Loucy (cell line): ENCODE data around the gene BCAN.

Source experiments
- CTCF ChIP-seq: fragments of 200-600 bp; sonication (generic); conservative IDR thresholded peaks from 2 replicates; pipeline ENCODE4 v1.5.1; 2014; ENCODE audit warnings: mild to moderate bottlenecking, antibody characterized with exemption, low read length
- EZH2phosphoT487 ChIP-seq: fragments of 200-600 bp; IDR thresholded peaks from 2 replicates; pipeline ENCODE4 v1.6.1; 2018; ENCODE audit warnings: antibody characterized with exemption, mild to moderate bottlenecking, moderate library complexity, borderline replicate concordance

GRCh38 chr1:156662800-156663055, 20.8 kb downstream of the BCAN start:
- TF ChIP-seq CTCF (no peak), EZH2phosphoT487 (no peak)
